ENCODE measurements around the gene IGDCC3.

The IGDCC3 gene

GRCh38 chr15:65338823-65339222 lies 39.0 kb downstream of the IGDCC3 start:
- no peak for DNase-seq

- no peak for DNase-seq
Observed at GRCh38 chr15:65338366-65338765, 39.4 kb downstream of the IGDCC3 start.

- DNase-seq, result no peak
Observed at GRCh38 chr15:65337436-65338070, 40.2 kb downstream of the IGDCC3 start.

- no peak for DNase-seq
Observed at GRCh38 chr15:65336493-65337435, 41.0 kb downstream of the IGDCC3 start.

- DNase-seq, result no peak
Observed at GRCh38 chr15:65335278-65336055, 42.3 kb downstream of the IGDCC3 start.

GRCh38 chr15:65334586-65335231 lies 43.1 kb downstream of the IGDCC3 start:
- DNase-seq, result no peak

GRCh38 chr15:65333856-65334255 lies 43.9 kb downstream of the IGDCC3 start:
- no peak for DNase-seq

- DNase-seq, result no peak
Observed at GRCh38 chr15:65333148-65333820, 44.5 kb downstream of the IGDCC3 start.

- no peak for DNase-seq
Observed at GRCh38 chr15:65332391-65333147, 45.2 kb downstream of the IGDCC3 start.

- no peak for DNase-seq
Observed at GRCh38 chr15:65331811-65332210, 46.0 kb downstream of the IGDCC3 start.

GRCh38 chr15:65330934-65331645 lies 46.7 kb downstream of the IGDCC3 start:
- DNase-seq, result no peak

- no peak for DNase-seq
Observed at GRCh38 chr15:65329984-65330735, 47.6 kb downstream of the IGDCC3 start.

GRCh38 chr15:65329288-65329983 lies 48.4 kb downstream of the IGDCC3 start:
- DNase-seq, result no peak

GRCh38 chr15:65328506-65329287 lies 49.1 kb downstream of the IGDCC3 start:
- DNase-seq, result no peak

GRCh38 chr15:65327651-65328393 lies 50.0 kb downstream of the IGDCC3 start:
- DNase-seq, result no peak

- no peak for DNase-seq
Observed at GRCh38 chr15:65326818-65327217, 51.0 kb downstream of the IGDCC3 start.

- no peak for DNase-seq
Observed at GRCh38 chr15:65326117-65326526, 51.7 kb downstream of the IGDCC3 start.

- no peak for DNase-seq
Observed at GRCh38 chr15:65323071-65323511, 54.7 kb downstream of the IGDCC3 start.
